ENCODE results near the gene SPNS2. TPM values are rescaled to one million over a fixed set of nuclear protein-coding genes. Genes with fewer than 3 reads are reported as not detected.

The SPNS2 gene
- total RNA-seq, 1 donor from 2014 or later, result 67.0 TPM

- TF ChIP-seq, protein P1, sequence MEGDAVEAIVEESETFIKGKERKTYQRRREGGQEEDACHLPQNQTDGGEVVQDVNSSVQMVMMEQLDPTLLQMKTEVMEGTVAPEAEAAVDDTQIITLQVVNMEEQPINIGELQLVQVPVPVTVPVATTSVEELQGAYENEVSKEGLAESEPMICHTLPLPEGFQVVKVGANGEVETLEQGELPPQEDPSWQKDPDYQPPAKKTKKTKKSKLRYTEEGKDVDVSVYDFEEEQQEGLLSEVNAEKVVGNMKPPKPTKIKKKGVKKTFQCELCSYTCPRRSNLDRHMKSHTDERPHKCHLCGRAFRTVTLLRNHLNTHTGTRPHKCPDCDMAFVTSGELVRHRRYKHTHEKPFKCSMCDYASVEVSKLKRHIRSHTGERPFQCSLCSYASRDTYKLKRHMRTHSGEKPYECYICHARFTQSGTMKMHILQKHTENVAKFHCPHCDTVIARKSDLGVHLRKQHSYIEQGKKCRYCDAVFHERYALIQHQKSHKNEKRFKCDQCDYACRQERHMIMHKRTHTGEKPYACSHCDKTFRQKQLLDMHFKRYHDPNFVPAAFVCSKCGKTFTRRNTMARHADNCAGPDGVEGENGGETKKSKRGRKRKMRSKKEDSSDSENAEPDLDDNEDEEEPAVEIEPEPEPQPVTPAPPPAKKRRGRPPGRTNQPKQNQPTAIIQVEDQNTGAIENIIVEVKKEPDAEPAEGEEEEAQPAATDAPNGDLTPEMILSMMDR (IDR thresholded peaks at IDR 0.05), result no peak
- peaks cover 64% of the 10 kb centered on the region for H3K4me1 ChIP-seq
- H3K27me3 ChIP-seq, result no peaks in the 10 kb centered on the region
- intact Hi-C loops (cut with DNase I), result no loop called here
- DNase-seq, result no peak
- peak; percentile 0 for ATAC-seq
- no peaks in the 10 kb centered on the region for H3K36me3 ChIP-seq
- peak overlapping the region; percentile 75 for H3K27ac ChIP-seq
- H3K4me3 ChIP-seq, result no peak overlapping the region
- no peaks in the 10 kb centered on the region for H3K9me3 ChIP-seq
Observed at GRCh38 chr17:4518901-4519300, 20.2 kb downstream of the SPNS2 start.

DNA sequence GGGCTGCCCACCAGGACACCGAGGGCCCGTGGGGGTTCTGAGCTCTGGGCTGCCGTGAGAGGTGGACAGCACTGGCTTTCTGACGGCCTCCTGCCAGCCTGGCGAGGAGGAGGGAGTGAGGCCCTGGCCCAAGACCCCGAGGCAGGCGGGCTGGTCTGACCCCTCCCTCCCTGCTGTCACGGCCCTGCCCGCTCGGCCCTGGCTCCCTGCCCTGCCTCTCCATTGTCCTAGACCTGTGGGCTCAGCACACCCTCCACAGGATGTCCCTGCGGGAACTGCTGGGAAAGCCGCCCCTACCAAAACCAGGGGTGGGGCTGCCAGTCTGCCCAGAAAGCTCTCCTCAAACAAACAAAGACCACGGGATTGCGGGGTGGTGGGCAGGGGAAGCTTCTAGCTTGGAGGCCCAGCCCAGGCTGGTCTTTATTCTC lies 20.7 kb downstream of the SPNS2 start:
- Histone ChIP-seq H3K4me1 (peaks cover 61% of the 10 kb centered on the region), H3K27me3 (no peaks in the 10 kb centered on the region), H3K9me3 (no peaks in the 10 kb centered on the region), H3K27ac (peak overlapping the region; percentile 75), H3K4me3 (no peak overlapping the region), H3K36me3 (no peaks in the 10 kb centered on the region)
- peak; percentile 66 for ATAC-seq
- peak; percentile 89 for DNase-seq
- TF ChIP-seq, protein P1 (IDR thresholded peaks at IDR 0.05), result no peak
- intact Hi-C loops (cut with DNase I), result no loop called here

GRCh38 chr17:4520060-4520893 lies 21.6 kb downstream of the SPNS2 start:
- DNase-seq (no peak), ATAC-seq (no peak)
- H3K36me3 ChIP-seq, result no peaks in the 10 kb centered on the region
- no peaks in the 10 kb centered on the region for H3K9me3 ChIP-seq
- TF ChIP-seq, protein P1 (IDR thresholded peaks at IDR 0.05), result no peak
- no peak overlapping the region for H3K4me3 ChIP-seq
- H3K27me3 ChIP-seq, result no peaks in the 10 kb centered on the region
- H3K27ac ChIP-seq, result peak overlapping the region; percentile 75
- intact Hi-C loops (cut with DNase I), result no loop called here
- peaks cover 52% of the 10 kb centered on the region for H3K4me1 ChIP-seq

GRCh38 chr17:4520894-4521600 lies 22.4 kb downstream of the SPNS2 start:
- DNase-seq (peak; percentile 87), ATAC-seq (peak; percentile 85)
- H3K9me3 ChIP-seq, result no peaks in the 10 kb centered on the region
- peaks cover 45% of the 10 kb centered on the region for H3K4me1 ChIP-seq
- intact Hi-C loops (cut with DNase I), result no loop called here
- H3K27me3 ChIP-seq, result no peaks in the 10 kb centered on the region
- peak overlapping the region; percentile 75 for H3K27ac ChIP-seq
- no peak overlapping the region for H3K4me3 ChIP-seq
- TF ChIP-seq, protein P1 (IDR thresholded peaks at IDR 0.05), result no peak
- no peaks in the 10 kb centered on the region for H3K36me3 ChIP-seq

- H3K27ac ChIP-seq, result peak overlapping the region; percentile 75
- no peak overlapping the region for H3K4me3 ChIP-seq
- intact Hi-C loops (cut with DNase I), result no loop called here
- no peaks in the 10 kb centered on the region for H3K36me3 ChIP-seq
- no peak for ATAC-seq
- TF ChIP-seq, protein P1 (IDR thresholded peaks at IDR 0.05), result no peak
- DNase-seq, result no peak
- no peaks in the 10 kb centered on the region for H3K27me3 ChIP-seq
- peaks cover 39% of the 10 kb centered on the region for H3K4me1 ChIP-seq
- no peaks in the 10 kb centered on the region for H3K9me3 ChIP-seq
Observed at GRCh38 chr17:4522661-4523060, 24.0 kb downstream of the SPNS2 start.
